Measurements from ENCODE around the gene KRT2. TPM values are rescaled to one million over a fixed set of nuclear protein-coding genes. Genes with fewer than 3 reads are reported as not detected.

The KRT2 gene
- total and polyA plus RNA-seq, 2 of the 8 experiments (the other 6 are each of a cell fraction or from before 2014, with no cell fraction given) = not detected

- Histone ChIP-seq H3K23me2 (ENCODE audit: low read depth, low read length) (no peaks in the 10 kb centered on the region; the same call in 1 of the 2 replicates), H4K5ac (ENCODE audit: insufficient read length, low read depth, low read length) (no peak overlapping the region), H4K20me1 (replicated peaks in 1 of 2; ENCODE audit: control insufficient read depth in 1 of 2, insufficient read depth in 2 of 2, low read length in 2 of 2) (no peaks in the 10 kb centered on the region), H3K36me3 (ENCODE audit: control insufficient read depth in 2 of 4, insufficient read depth in 4 of 4, low read length in 3 of 4) (no peaks in the 10 kb centered on the region), H3K18ac (ENCODE audit: extremely low read depth, low read length) (no peak overlapping the region), H2AK5ac (ENCODE audit: low read depth, low read length) (no peak overlapping the region), H4K8ac (ENCODE audit: extremely low read depth, insufficient read depth, low read length) (no peak overlapping the region), H3K27me3 (replicated peaks in 1 of 4; ENCODE audit: control insufficient read depth in 3 of 4, extremely low read depth in 1 of 4, insufficient read depth in 3 of 4, low read length in 3 of 4) (no peaks in the 10 kb centered on the region; a peak in 1 of 7 replicates), H3K14ac (ENCODE audit: insufficient read length) (no peak overlapping the region), H3K4me1 (replicated peaks in 1 of 4; ENCODE audit: control insufficient read depth in 3 of 4, insufficient read depth in 4 of 4, low read length in 3 of 4) (no peaks in the 10 kb centered on the region), H3K79me2 (ENCODE audit: control insufficient read depth in 1 of 2, insufficient read depth in 2 of 2, low read length in 2 of 2) (no peaks in the 10 kb centered on the region), H3K56ac (replicated peaks; ENCODE audit: insufficient read length, low read depth, low read length) (no peak overlapping the region), H3K23ac (ENCODE audit: insufficient read length) (no peak overlapping the region), H3K4me3 (ENCODE audit: extremely low read depth in 1 of 4, insufficient read depth in 2 of 4, low read depth in 3 of 4, low read length in 4 of 4) (no peak overlapping the region), H2BK15ac (ENCODE audit: low read length) (no peak overlapping the region), H2BK5ac (ENCODE audit: low read depth, low read length) (no peak overlapping the region), H3K9me3 (ENCODE audit: insufficient read depth in 2 of 2, low read depth in 1 of 2, low read length in 1 of 2) (no peaks in the 10 kb centered on the region), H2BK20ac (ENCODE audit: low read length) (no peak overlapping the region), H3K4ac (replicated peaks; ENCODE audit: insufficient read length, low read depth, low read length) (no peak overlapping the region), H2AFZ (ENCODE audit: low read length) (no peak overlapping the region), H3K27ac (ENCODE audit: low read depth, low read length) (no peak overlapping the region), H3K9ac (replicated peaks in 1 of 4; ENCODE audit: extremely low read depth in 1 of 4, low read depth in 3 of 4, low read length in 3 of 4) (no peak overlapping the region), H3K79me1 (ENCODE audit: low read depth, low read length) (no peaks in the 10 kb centered on the region), H3K4me2 (ENCODE audit: insufficient read depth in 1 of 2, low read depth in 2 of 2, low read length in 2 of 2) (no peak overlapping the region), H2BK120ac (replicated peaks; ENCODE audit: low read depth, low read length) (no peak overlapping the region), H4K91ac (replicated peaks; ENCODE audit: insufficient read length, low read length) (no peak overlapping the region), H2BK12ac (ENCODE audit: low read depth, low read length) (no peak overlapping the region)
- ChIA-PET CTCF (ENCODE audit: partially characterized antibody) (interaction anchor here (0.6 to 4.3 kb wide), 15 partner anchors 8 to 282 kb away, joined by 3 to 16 read pairs (median 4); no protein-coding TSS in a partner anchor), POLR2A (ENCODE audit: partially characterized antibody) (no interaction called here)
- FAIRE-seq = no peak
- WGBS, 2 experiments (ENCODE audit: extremely low coverage in 1 of 2, insufficient coverage in 1 of 2, insufficient read length in 1 of 2, insufficient replicate concordance in 2 of 2, low coverage in 1 of 2, low lambda C conversion rate in 2 of 2, missing lambda C conversion rate in 1 of 2) = 82% methylated on average over 3 of the region's 3 CpGs; no CpG with 5 or more reads in 1 of the 2 experiments
- DNase-seq (ENCODE audit: low read depth in 1 of 2, low spot score in 2 of 2) = no peak
- TF ChIP-seq CEBPB (IDR thresholded peaks at IDR 0.05; ENCODE audit: low read depth, low read length) (no peak), HDAC6 (IDR thresholded peaks at IDR 0.05; ENCODE audit: low read depth, low read length) (no peak), GTF2F1 (IDR thresholded peaks at IDR 0.05; ENCODE audit: borderline replicate concordance, low read depth, low read length) (no peak), HDAC2 (IDR thresholded peaks at IDR 0.05; ENCODE audit: borderline replicate concordance in 1 of 2, low read depth in 2 of 2, low read length in 2 of 2) (no peak), SIRT6 (IDR thresholded peaks at IDR 0.05; ENCODE audit: low read length) (no peak), RBBP5 (IDR thresholded peaks at IDR 0.05; ENCODE audit: borderline replicate concordance, low read depth, low read length) (no peak), ATF3 (IDR thresholded peaks at IDR 0.05; ENCODE audit: insufficient read depth, low read depth, low read length) (no peak), ZNF274 (IDR thresholded peaks at IDR 0.05; ENCODE audit: borderline replicate concordance, extremely low read depth, low read length) (no peak), EGR1 (IDR thresholded peaks at IDR 0.05; ENCODE audit: borderline replicate concordance, low read depth, low read length) (no peak), CTBP2 (IDR thresholded peaks at IDR 0.05; ENCODE audit: borderline replicate concordance, insufficient read depth, insufficient read length, low read length) (no peak), CBX5 (IDR thresholded peaks at IDR 0.05; ENCODE audit: low read depth, low read length) (no peak), RNF2 (IDR thresholded peaks at IDR 0.05; ENCODE audit: borderline replicate concordance, low read depth, low read length, missing control alignments, poor library complexity, severe bottlenecking) (no peak)
Observed at GRCh38 chr12:52673713-52674432, 21.9 kb upstream of the KRT2 start.
